CD1c-positive myeloid dendritic cell (primary cell): Measurements from ENCODE around the gene ARID3C.

Experiments
- DNase-seq: peaks from one replicate; pipeline ENCODE4 v3.0.0-alpha.2; 2016; ENCODE audit errors: extremely low spot score

Gene ARID3C

GRCh38 chr9:34628656-34629490, at the start of gene ARID3C:
TSS of gene ARID3C (minus strand) at chr9:34629066. CDS start at chr9:34628014, 1,052 bp downstream.
- peak; percentile 48 for DNase-seq

GRCh38 chr9:34675869-34676268, 47.0 kb upstream of the ARID3C start:
- no peak for DNase-seq

- peak; percentile 74 for DNase-seq
These were observed 46.3 kb upstream of the ARID3C start for GRCh38 chr9:34675048-34675714.

- DNase-seq, result no peak
These were observed 45.6 kb upstream of the ARID3C start for GRCh38 chr9:34674440-34674839.

- DNase-seq, result no peak
These were observed 42.4 kb upstream of the ARID3C start for GRCh38 chr9:34671307-34671706.

- no peak for DNase-seq
These were observed 41.1 kb upstream of the ARID3C start for GRCh38 chr9:34669809-34670562.

GRCh38 chr9:34665381-34666250, 36.8 kb upstream of the ARID3C start:
- peak; percentile 89 for DNase-seq

GRCh38 chr9:34665067-34665380, 36.2 kb upstream of the ARID3C start:
- no peak for DNase-seq

GRCh38 chr9:34664281-34665066, 35.6 kb upstream of the ARID3C start:
- peak; percentile 75 for DNase-seq

GRCh38 chr9:34663303-34663605, 34.4 kb upstream of the ARID3C start:
- DNase-seq, result no peak

GRCh38 chr9:34662526-34663302, 33.8 kb upstream of the ARID3C start, which contains the start of gene CCL27:
TSS of gene CCL27 (minus strand) at chr9:34662657. CDS start at chr9:34662633, 24 bp downstream.
- DNase-seq, result no peak

- no peak for DNase-seq
These were observed 30.9 kb upstream of the ARID3C start for GRCh38 chr9:34659592-34660253.

- DNase-seq, result no peak
These were observed 29.6 kb upstream of the ARID3C start for GRCh38 chr9:34658461-34658860.

- no peak for DNase-seq
These were observed 28.1 kb upstream of the ARID3C start for GRCh38 chr9:34656992-34657391.

GRCh38 chr9:34655394-34655793, 26.5 kb upstream of the ARID3C start:
- DNase-seq, result no peak

GRCh38 chr9:34654323-34655051, 25.6 kb upstream of the ARID3C start:
- no peak for DNase-seq

GRCh38 chr9:34653151-34654072, 24.5 kb upstream of the ARID3C start:
- DNase-seq, result no peak

GRCh38 chr9:34652602-34653000, 23.7 kb upstream of the ARID3C start:
- DNase-seq, result no peak
